Panc1 (cell line): ENCODE results near the gene RGS6. TPM values are rescaled to one million over a fixed set of nuclear protein-coding genes. Genes with fewer than 3 reads are reported as not detected.

ENCODE experiments used
- ATAC-seq: fragments of 200-7000 bp; cut with Tn5 transposase; 2 replicates; pipeline ENCODE4 v1.9.1; 2020; ENCODE audit warnings: mild to moderate bottlenecking, moderate library complexity
- BruUV-seq: library from RNA; stranded (reverse); fragments of 400-500 nt; replicated peaks from 2 replicates; lab custom pipeline; 2021; lab: Mats Ljungman, UMichigan
- CTCF ChIA-PET: fragments of 300-600 bp; sonication (Branson Sonifier 250); formaldehyde crosslinking; loops from one replicate; lab custom pipeline; 2022; ENCODE audit warnings: antibody characterized with exemption; lab: Charles Lee
- POLR2A ChIA-PET: fragments of 300-600 bp; sonication (Branson Sonifier 250); formaldehyde crosslinking; loops from one replicate; lab custom pipeline; 2022; ENCODE audit warnings: antibody characterized with exemption; lab: Charles Lee
- DNase-seq: peaks from one replicate; pipeline ENCODE4 v3.0.0-alpha.2; 2010; ENCODE audit warnings: low read depth, low spot score
- H3K27ac ChIP-seq: 2 replicates; pipeline ENCODE4 v1.5.1; 2011; ENCODE audit warnings: mild to moderate bottlenecking, low read length, inconsistent platforms
- H3K27me3 ChIP-seq: fragments of 200-500 bp; sonication (Bioruptor generic); 2 replicates; pipeline ENCODE4 v1.6.0; 2014; ENCODE audit warnings: low read length, inconsistent platforms; ENCODE audit not compliant: control insufficient read depth, insufficient read depth
- H3K36me3 ChIP-seq: fragments of 200-500 bp; sonication (Bioruptor generic); 2 replicates; pipeline ENCODE4 v1.5.1; 2014; ENCODE audit warnings: inconsistent platforms, mild to moderate bottlenecking, low read length, moderate library complexity; ENCODE audit not compliant: control insufficient read depth, insufficient read depth
- H3K4me1 ChIP-seq: 2 replicates; pipeline ENCODE4 v1.5.1; 2011; ENCODE audit warnings: inconsistent platforms, mild to moderate bottlenecking, low read length, moderate library complexity; ENCODE audit not compliant: control insufficient read depth, insufficient read depth
- H3K4me3 ChIP-seq, 2 experiments: 2 replicates each; pipeline ENCODE4 v1.5.1; 2011 to 2012; ENCODE audit warnings: low read depth in 2 of 2, low read length in 2 of 2, mild to moderate bottlenecking in 2 of 2, inconsistent platforms in 1 of 2, moderate library complexity in 1 of 2
- H3K9me3 ChIP-seq: fragments of 200-500 bp; sonication (Bioruptor generic); 2 replicates; pipeline ENCODE4 v1.5.1; 2014; ENCODE audit warnings: low read depth, mild to moderate bottlenecking, inconsistent platforms, low read length, moderate library complexity; ENCODE audit not compliant: control insufficient read depth, insufficient read depth
- CTCF ChIP-seq: fragments of 450-650 bp; IDR thresholded peaks from 2 replicates; pipeline ENCODE4 v1.5.1; 2017; ENCODE audit warnings: mild to moderate bottlenecking
- POLR2AphosphoS5 ChIP-seq: IDR thresholded peaks from 2 replicates; pipeline ENCODE4 v1.6.1; 2012; ENCODE audit warnings: mild to moderate bottlenecking, low read depth, low read length, moderate library complexity
- REST ChIP-seq, 2 experiments: IDR thresholded peaks; 2 replicates each; pipeline ENCODE4 v1.6.1; 2011 to 2012; ENCODE audit warnings: low read depth in 2 of 2, control low read depth in 1 of 2, low read length in 1 of 2, mild to moderate bottlenecking in 1 of 2, moderate library complexity in 1 of 2; ENCODE audit not compliant: insufficient read depth in 1 of 2
- SIN3A ChIP-seq: IDR thresholded peaks from 2 replicates; pipeline ENCODE4 v1.6.1; 2012; ENCODE audit warnings: low read depth, mild to moderate bottlenecking, low read length, moderate library complexity, borderline replicate concordance; ENCODE audit not compliant: insufficient read depth
- TCF7L2 ChIP-seq: IDR thresholded peaks from 2 replicates; pipeline ENCODE4 v1.6.1; 2011; ENCODE audit warnings: mild to moderate bottlenecking, low read depth, low read length, inconsistent platforms
- in situ Hi-C: cut with HindIII; loops from 2 replicates; pipeline ENCODE4 v1.10.0; 2016; ENCODE audit warnings: low sequenced_read_pairs, low pct_unique_long_range_greater_than_20kb
- intact Hi-C: fragments of 100-400 bp; cut with micrococcal nuclease; formaldehyde crosslinking; loops from one replicate; pipeline ENCODE4 v1.10.0; 2022; ENCODE audit not compliant: unreplicated experiment
- total RNA-seq: library from RNA; stranded (reverse); gene quantifications from one replicate; pipeline ENCODE4 v1.2.1, GENCODE V29; 2021; ENCODE audit not compliant: unreplicated experiment

RGS6 gene
- total RNA-seq, 1 experiment from 2014 or later: not detected

GRCh38 chr14:72070458-72070857 lies 138.2 kb downstream of the RGS6 start:
- Histone ChIP-seq H3K4me1 (no peaks in the 10 kb centered on the region), H3K4me3 (no peak overlapping the region), H3K27me3 (no peaks in the 10 kb centered on the region), H3K27ac (no peak overlapping the region), H3K9me3 (no peaks in the 10 kb centered on the region), H3K36me3 (no peaks in the 10 kb centered on the region)
- no peak for TF ChIP-seq CTCF
- no peak for TF ChIP-seq REST (IDR thresholded peaks at IDR 0.05; ENCODE audit: insufficient read depth in 1 of 2, low read depth in 2 of 2, low read length in 1 of 2)
- no peak for TF ChIP-seq SIN3A
- no peak for TF ChIP-seq TCF7L2
- TF ChIP-seq POLR2AphosphoS5: no peak
- CTCF ChIA-PET: no interaction called here
- no TSS peak for BruUV-seq
- DNase-seq (no peak), ATAC-seq (no peak)
- POLR2A ChIA-PET: no interaction called here
- in situ Hi-C loops (no loop called here), intact Hi-C loops (no loop called here)

GRCh38 chr14:72075649-72076334 lies 143.6 kb downstream of the RGS6 start:
- Histone ChIP-seq H3K4me3 (no peak overlapping the region), H3K9me3 (no peaks in the 10 kb centered on the region), H3K4me1 (no peaks in the 10 kb centered on the region), H3K27ac (no peak overlapping the region), H3K27me3 (no peaks in the 10 kb centered on the region), H3K36me3 (no peaks in the 10 kb centered on the region)
- POLR2A ChIA-PET: no interaction called here
- intact Hi-C loops (no loop called here), in situ Hi-C loops (no loop called here)
- no peak for DNase-seq
- no TSS peak for BruUV-seq
- TF ChIP-seq POLR2AphosphoS5: no peak
- TF ChIP-seq CTCF: no peak
- TF ChIP-seq SIN3A: no peak
- TF ChIP-seq TCF7L2: no peak
- TF ChIP-seq REST (IDR thresholded peaks at IDR 0.05; ENCODE audit: insufficient read depth in 1 of 2, low read depth in 2 of 2, low read length in 1 of 2): no peak
- CTCF ChIA-PET: no interaction called here
- no peak for ATAC-seq
